KMS-11 (cell line): ENCODE measurements around the gene AHCYL1.

ENCODE experiments used
- H2AFZ ChIP-seq: fragments of 200-600 bp; sonication (generic); 2 replicates; pipeline ENCODE4 v1.6.1; 2016; ENCODE audit warnings: antibody characterized with exemption, mixed run types, low read depth
- H3K27ac ChIP-seq: fragments of 200-600 bp; sonication (generic); 2 replicates; pipeline ENCODE4 v1.6.1; 2016; ENCODE audit warnings: mild to moderate bottlenecking, mixed run types
- H3K27me3 ChIP-seq: fragments of 200-600 bp; sonication (generic); 2 replicates; pipeline ENCODE4 v1.6.1; 2017; ENCODE audit warnings: mild to moderate bottlenecking, low read depth, mixed run types, moderate library complexity; ENCODE audit not compliant: insufficient read depth
- H3K36me3 ChIP-seq: fragments of 200-600 bp; sonication (generic); 2 replicates; pipeline ENCODE4 v1.6.1; 2017; ENCODE audit warnings: mild to moderate bottlenecking, mixed run types; ENCODE audit not compliant: insufficient read depth
- H3K4me1 ChIP-seq: fragments of 200-600 bp; sonication (generic); 2 replicates; pipeline ENCODE4 v1.6.1; 2016; ENCODE audit warnings: mild to moderate bottlenecking, low read depth, mixed run types; ENCODE audit not compliant: poor library complexity, severe bottlenecking
- H3K4me2 ChIP-seq: fragments of 200-600 bp; sonication (generic); 2 replicates; pipeline ENCODE4 v1.7.0; 2016; ENCODE audit warnings: mild to moderate bottlenecking, mixed run types
- H3K4me3 ChIP-seq: fragments of 200-600 bp; sonication (generic); IDR thresholded peaks from 2 replicates; pipeline ENCODE4 v1.6.1; 2017; ENCODE audit warnings: low read depth, low read length, mixed read lengths; ENCODE audit not compliant: insufficient read depth
- H3K79me2 ChIP-seq: fragments of 200-600 bp; sonication (generic); 2 replicates; pipeline ENCODE4 v1.6.1; 2016; ENCODE audit warnings: low read depth, mixed run types; ENCODE audit not compliant: insufficient read depth
- H3K9ac ChIP-seq: fragments of 200-600 bp; sonication (generic); 2 replicates; pipeline ENCODE4 v1.6.1; 2016; ENCODE audit warnings: mild to moderate bottlenecking, mixed run types
- H4K20me1 ChIP-seq: fragments of 200-600 bp; sonication (generic); 2 replicates; pipeline ENCODE4 v1.6.1; 2016; ENCODE audit warnings: mild to moderate bottlenecking, mixed run types; ENCODE audit not compliant: insufficient read depth
- TF ChIP-seq, protein P1 (sequence below): fragments of 200-600 bp; sonication (generic); conservative IDR thresholded peaks from 2 replicates; pipeline ENCODE4 v1.6.1; 2017; ENCODE audit warnings: low read depth, mild to moderate bottlenecking, antibody characterized with exemption, low read length, moderate library complexity, mixed read lengths

Gene AHCYL1

DNA sequence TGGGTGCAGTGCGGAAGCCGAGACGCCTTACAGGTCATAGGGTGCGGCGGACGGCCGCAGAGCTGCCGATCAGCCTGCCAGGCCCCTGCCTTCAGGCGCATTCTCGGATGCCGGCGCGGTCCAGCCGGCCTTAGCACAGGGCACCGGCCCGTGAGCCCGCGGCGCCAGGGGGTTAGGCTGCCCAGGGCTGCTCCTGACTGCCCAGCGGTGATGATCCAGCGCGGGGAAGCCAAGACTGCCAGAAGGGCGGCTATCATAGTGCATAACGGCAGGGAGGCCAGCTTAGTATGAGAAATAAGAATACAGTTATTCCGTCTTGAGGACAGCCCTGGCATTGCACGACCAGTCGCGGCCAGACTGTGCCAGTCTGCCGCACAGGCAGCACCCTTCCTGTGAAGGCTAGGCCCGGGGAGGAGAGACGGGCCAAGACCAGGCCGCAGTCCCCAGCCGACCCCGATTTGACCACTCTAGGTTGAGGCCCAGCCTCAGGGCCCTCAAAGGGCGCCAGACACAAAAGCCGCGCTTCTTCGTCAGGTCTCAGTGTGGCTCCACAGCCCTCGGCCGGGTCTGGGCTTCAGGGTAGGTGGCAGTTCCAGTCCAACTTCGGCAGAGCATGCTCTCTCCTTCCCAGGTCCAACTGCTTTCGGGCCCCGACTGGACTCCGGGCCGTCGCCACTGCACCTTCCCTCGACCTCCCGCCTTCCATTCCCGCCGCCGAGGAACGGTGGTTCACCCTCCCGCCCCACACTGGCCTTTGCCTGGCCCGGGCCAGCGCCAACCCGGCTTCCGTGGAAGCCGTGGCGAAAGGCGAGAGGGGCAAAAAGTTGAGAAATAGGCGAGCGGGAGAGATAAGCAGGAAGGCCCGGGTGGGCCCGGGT is 85.1 kb downstream of the AHCYL1 start:
- no peak overlapping the region for H3K9ac ChIP-seq

DNA sequence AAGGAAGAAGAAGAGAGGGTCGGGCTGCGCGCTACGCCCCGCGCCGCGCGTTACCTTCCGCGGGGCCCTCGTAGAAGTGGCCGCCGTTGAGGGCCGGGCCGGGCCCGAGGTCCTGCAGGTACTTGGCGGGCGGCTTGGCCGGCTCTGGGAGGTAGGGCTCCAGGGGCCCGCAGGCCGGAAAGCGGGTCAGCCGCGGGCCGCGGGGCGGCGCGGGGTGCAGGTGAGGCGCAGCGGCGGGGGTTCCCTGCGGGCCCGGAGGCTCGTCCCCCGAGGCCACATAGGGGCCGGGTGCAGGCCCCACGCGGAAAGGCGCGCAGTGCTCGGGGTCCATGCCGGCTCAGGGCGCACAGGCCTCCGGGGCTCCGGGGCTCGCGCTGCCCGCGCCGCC is 85.7 kb downstream of the AHCYL1 start:
- Histone ChIP-seq H4K20me1 (no peaks in the 10 kb centered on the region), H3K27me3 (no peaks in the 10 kb centered on the region)
- TF ChIP-seq, protein P1, sequence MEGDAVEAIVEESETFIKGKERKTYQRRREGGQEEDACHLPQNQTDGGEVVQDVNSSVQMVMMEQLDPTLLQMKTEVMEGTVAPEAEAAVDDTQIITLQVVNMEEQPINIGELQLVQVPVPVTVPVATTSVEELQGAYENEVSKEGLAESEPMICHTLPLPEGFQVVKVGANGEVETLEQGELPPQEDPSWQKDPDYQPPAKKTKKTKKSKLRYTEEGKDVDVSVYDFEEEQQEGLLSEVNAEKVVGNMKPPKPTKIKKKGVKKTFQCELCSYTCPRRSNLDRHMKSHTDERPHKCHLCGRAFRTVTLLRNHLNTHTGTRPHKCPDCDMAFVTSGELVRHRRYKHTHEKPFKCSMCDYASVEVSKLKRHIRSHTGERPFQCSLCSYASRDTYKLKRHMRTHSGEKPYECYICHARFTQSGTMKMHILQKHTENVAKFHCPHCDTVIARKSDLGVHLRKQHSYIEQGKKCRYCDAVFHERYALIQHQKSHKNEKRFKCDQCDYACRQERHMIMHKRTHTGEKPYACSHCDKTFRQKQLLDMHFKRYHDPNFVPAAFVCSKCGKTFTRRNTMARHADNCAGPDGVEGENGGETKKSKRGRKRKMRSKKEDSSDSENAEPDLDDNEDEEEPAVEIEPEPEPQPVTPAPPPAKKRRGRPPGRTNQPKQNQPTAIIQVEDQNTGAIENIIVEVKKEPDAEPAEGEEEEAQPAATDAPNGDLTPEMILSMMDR = no peak

More for the DNA sequence above, 85.1 kb downstream of the AHCYL1 start:
- Histone ChIP-seq H3K27ac (no peak overlapping the region), H3K4me3 (no peak overlapping the region), H3K4me2 (no peak overlapping the region), H3K79me2 (no peaks in the 10 kb centered on the region), H3K27me3 (no peaks in the 10 kb centered on the region), H3K36me3 (no peaks in the 10 kb centered on the region), H4K20me1 (no peaks in the 10 kb centered on the region), H2AFZ (no peak overlapping the region), H3K4me1 (no peaks in the 10 kb centered on the region)
- TF ChIP-seq, protein P1 = no peak

DNA sequence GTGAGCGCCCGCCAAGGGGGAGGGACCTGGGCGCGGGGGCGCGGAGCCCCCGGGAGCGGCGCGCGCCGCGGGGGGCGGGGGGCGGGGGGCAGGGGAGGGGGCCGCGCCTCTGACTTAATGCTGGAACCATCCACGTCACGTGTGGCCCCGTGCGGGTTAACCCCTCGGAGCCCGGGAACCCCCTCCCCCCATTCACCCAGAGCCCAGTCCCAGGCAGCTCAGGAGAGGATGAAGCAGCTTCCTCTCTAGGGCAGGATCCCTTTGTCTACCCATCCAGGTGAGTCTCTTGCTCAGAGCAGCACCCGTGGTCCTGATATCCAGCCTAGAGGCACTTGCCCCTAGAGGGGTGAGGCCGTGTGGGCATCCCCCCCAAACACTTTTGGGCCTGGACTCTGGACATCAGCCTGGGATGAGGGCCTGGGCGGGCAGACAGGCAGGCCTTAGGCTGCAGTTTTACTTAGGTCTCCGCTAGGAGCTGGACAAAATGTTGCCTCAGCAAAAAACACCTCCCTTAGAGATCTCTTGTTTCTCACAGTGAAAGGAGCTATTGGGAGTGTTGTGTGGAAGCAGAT is 86.2 kb downstream of the AHCYL1 start, which contains the start of gene ALX3:
Gene ALX3 (minus strand): TSS at position 2 of the 572 bp plus-strand sequence. CDS start 60 bp downstream, outside the sequence.
- TF ChIP-seq, protein P1 = no peak
- no peak within 1 kb of the TSS for H3K27ac ChIP-seq
- no peak within 1 kb of the TSS for H2AFZ ChIP-seq
- no peak within 1 kb of the TSS for H3K9ac ChIP-seq
- H4K20me1 ChIP-seq = no peaks in the 10 kb centered on the region
- no peak within 1 kb of the TSS for H3K4me2 ChIP-seq
- H3K4me1 ChIP-seq = no peaks in the 10 kb centered on the region
- H3K79me2 ChIP-seq = no peaks in the 10 kb centered on the region
- H3K27me3 ChIP-seq = no peaks in the 10 kb centered on the region
- no peaks in the 10 kb centered on the region for H3K36me3 ChIP-seq
- H3K4me3 ChIP-seq = no peak within 1 kb of the TSS

More for the DNA sequence above, 85.7 kb downstream of the AHCYL1 start:
- H3K36me3 ChIP-seq = no peaks in the 10 kb centered on the region
- H3K4me3 ChIP-seq = no peak overlapping the region
- no peak overlapping the region for H3K4me2 ChIP-seq
- no peak overlapping the region for H3K9ac ChIP-seq
- H3K79me2 ChIP-seq = no peaks in the 10 kb centered on the region
- H3K4me1 ChIP-seq = no peaks in the 10 kb centered on the region
- no peak overlapping the region for H3K27ac ChIP-seq
- no peak overlapping the region for H2AFZ ChIP-seq
